MM.1S (cell line): ENCODE measurements around the gene PPP2R5E.

Experiments used
- DNase-seq: peaks from one replicate; pipeline ENCODE4 v3.0.0-alpha.2; 2015
- H2AFZ ChIP-seq: fragments of 300-600 bp; sonication (generic); 2 replicates; pipeline ENCODE4 v1.6.0; 2016; ENCODE audit warnings: antibody characterized with exemption, low read length
- H3F3A ChIP-seq: fragments of 300-600 bp; sonication (generic); 2 replicates; pipeline ENCODE4 v1.6.1; 2016; ENCODE audit warnings: mild to moderate bottlenecking, antibody characterized with exemption, low read length, moderate library complexity, mixed read lengths; ENCODE audit not compliant: insufficient read depth
- H3K27ac ChIP-seq: fragments of 300-600 bp; sonication (generic); 2 replicates; pipeline ENCODE4 v1.5.1; 2016; ENCODE audit warnings: mild to moderate bottlenecking, low read length
- H3K27me3 ChIP-seq: fragments of 300-600 bp; sonication (generic); replicated peaks from 2 replicates; pipeline ENCODE4 v1.6.0; 2016; ENCODE audit warnings: low read length; ENCODE audit not compliant: insufficient read depth
- H3K36me3 ChIP-seq: fragments of 300-600 bp; sonication (generic); replicated peaks from 2 replicates; pipeline ENCODE4 v1.6.1; 2016; ENCODE audit warnings: mild to moderate bottlenecking, low read length, mixed read lengths; ENCODE audit not compliant: insufficient read depth
- H3K4me1 ChIP-seq: fragments of 300-600 bp; sonication (generic); 2 replicates; pipeline ENCODE4 v1.6.1; 2016; ENCODE audit warnings: low read length, mixed read lengths
- H3K4me2 ChIP-seq: fragments of 300-600 bp; sonication (generic); 2 replicates; pipeline ENCODE4 v1.6.0; 2016; ENCODE audit warnings: low read depth, low read length
- H3K4me3 ChIP-seq: fragments of 300-600 bp; sonication (generic); 2 replicates; pipeline ENCODE4 v1.5.1; 2016; ENCODE audit warnings: low read length, mixed read lengths
- H3K79me2 ChIP-seq: fragments of 300-600 bp; sonication (generic); 2 replicates; pipeline ENCODE4 v1.6.1; 2016; ENCODE audit warnings: mixed run types, low read length, mixed read lengths
- H3K9ac ChIP-seq: fragments of 300-600 bp; sonication (generic); 2 replicates; pipeline ENCODE4 v1.6.1; 2016; ENCODE audit warnings: low read length, mixed read lengths
- H3K9me2 ChIP-seq: fragments of 300-600 bp; sonication (generic); replicated peaks from 2 replicates; pipeline ENCODE4 v1.6.1; 2016; ENCODE audit warnings: mild to moderate bottlenecking, low read length, mixed read lengths; ENCODE audit not compliant: insufficient read depth
- H3K9me3 ChIP-seq: fragments of 300-600 bp; sonication (generic); replicated peaks from 2 replicates; pipeline ENCODE4 v1.6.1; 2016; ENCODE audit warnings: mild to moderate bottlenecking, low read length, mixed read lengths; ENCODE audit not compliant: insufficient read depth
- H4K20me1 ChIP-seq: fragments of 300-600 bp; sonication (generic); 2 replicates; pipeline ENCODE4 v1.6.1; 2016; ENCODE audit warnings: mild to moderate bottlenecking, low read length, moderate library complexity, mixed read lengths; ENCODE audit not compliant: insufficient read depth
- EZH2 ChIP-seq: fragments of 300-600 bp; sonication (generic); optimal IDR thresholded peaks from 2 replicates; pipeline ENCODE3; 2017; ENCODE audit warnings: low read depth, mild to moderate bottlenecking, antibody characterized with exemption, low read length, mixed read lengths
- EZH2phosphoT487 ChIP-seq: fragments of 300-600 bp; sonication (generic); IDR thresholded peaks from 2 replicates; pipeline ENCODE4 v1.6.1; 2018; ENCODE audit warnings: antibody characterized with exemption, low read length
- TF ChIP-seq, protein P1 (sequence below): fragments of 300-600 bp; sonication (generic); IDR thresholded peaks from 2 replicates; pipeline ENCODE4 v1.5.1; 2016; ENCODE audit warnings: antibody characterized with exemption, low read length, mixed read lengths

PPP2R5E gene

DNA sequence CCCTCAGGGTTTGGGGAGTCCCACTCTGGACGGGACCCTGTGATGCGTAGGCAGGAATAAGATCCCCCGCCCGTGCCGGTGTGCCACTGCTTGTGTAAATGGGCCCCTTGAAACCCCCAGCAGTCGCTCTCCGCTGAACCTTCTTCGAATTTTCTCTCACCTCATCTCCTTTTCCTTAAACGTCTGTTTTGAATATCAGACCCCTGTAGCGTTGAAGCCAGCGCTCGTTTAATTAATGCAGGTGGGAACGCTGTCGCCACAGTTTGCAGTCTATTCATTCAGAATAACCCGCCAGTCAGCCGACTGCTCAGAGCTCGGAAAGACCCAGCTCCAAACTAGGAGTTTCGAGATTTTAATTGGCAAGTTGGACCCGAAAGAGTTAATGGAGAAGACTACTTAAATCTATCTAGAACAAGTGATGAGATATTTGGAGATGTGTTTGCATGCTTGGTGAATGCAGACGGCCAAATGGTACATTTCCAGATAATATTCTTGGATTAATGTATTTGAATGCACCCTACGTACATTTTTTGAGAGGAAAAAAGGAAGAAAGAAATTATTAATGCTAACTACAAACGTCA is 739 bp upstream of the PPP2R5E start:
- no peaks in the 10 kb centered on the region for H3K9me3 ChIP-seq
- peak overlapping the region; percentile 67 for H2AFZ ChIP-seq
- peaks cover 5% of the 10 kb centered on the region; the same call in 1 of the 2 replicates for H3K4me1 ChIP-seq
- TF ChIP-seq EZH2 = no peak
- TF ChIP-seq, protein P1, sequence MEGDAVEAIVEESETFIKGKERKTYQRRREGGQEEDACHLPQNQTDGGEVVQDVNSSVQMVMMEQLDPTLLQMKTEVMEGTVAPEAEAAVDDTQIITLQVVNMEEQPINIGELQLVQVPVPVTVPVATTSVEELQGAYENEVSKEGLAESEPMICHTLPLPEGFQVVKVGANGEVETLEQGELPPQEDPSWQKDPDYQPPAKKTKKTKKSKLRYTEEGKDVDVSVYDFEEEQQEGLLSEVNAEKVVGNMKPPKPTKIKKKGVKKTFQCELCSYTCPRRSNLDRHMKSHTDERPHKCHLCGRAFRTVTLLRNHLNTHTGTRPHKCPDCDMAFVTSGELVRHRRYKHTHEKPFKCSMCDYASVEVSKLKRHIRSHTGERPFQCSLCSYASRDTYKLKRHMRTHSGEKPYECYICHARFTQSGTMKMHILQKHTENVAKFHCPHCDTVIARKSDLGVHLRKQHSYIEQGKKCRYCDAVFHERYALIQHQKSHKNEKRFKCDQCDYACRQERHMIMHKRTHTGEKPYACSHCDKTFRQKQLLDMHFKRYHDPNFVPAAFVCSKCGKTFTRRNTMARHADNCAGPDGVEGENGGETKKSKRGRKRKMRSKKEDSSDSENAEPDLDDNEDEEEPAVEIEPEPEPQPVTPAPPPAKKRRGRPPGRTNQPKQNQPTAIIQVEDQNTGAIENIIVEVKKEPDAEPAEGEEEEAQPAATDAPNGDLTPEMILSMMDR = no peak
- no peak for TF ChIP-seq EZH2phosphoT487
- H3K27me3 ChIP-seq = no peaks in the 10 kb centered on the region
- no peaks in the 10 kb centered on the region for H3F3A ChIP-seq
- 0 out of 2 replicates have a peak overlapping the region, but pooled peaks have one; percentile 21 for H3K27ac ChIP-seq
- peaks cover 33% of the 10 kb centered on the region for H3K79me2 ChIP-seq
- no peak for DNase-seq
- peak overlapping the region; percentile 57 for H3K4me2 ChIP-seq
- no peaks in the 10 kb centered on the region for H3K36me3 ChIP-seq
- no peaks in the 10 kb centered on the region for H3K9me2 ChIP-seq
- H3K9ac ChIP-seq = peak overlapping the region; percentile 63
- H4K20me1 ChIP-seq = no peaks in the 10 kb centered on the region
- H3K4me3 ChIP-seq = peak overlapping the region; percentile 78

DNA sequence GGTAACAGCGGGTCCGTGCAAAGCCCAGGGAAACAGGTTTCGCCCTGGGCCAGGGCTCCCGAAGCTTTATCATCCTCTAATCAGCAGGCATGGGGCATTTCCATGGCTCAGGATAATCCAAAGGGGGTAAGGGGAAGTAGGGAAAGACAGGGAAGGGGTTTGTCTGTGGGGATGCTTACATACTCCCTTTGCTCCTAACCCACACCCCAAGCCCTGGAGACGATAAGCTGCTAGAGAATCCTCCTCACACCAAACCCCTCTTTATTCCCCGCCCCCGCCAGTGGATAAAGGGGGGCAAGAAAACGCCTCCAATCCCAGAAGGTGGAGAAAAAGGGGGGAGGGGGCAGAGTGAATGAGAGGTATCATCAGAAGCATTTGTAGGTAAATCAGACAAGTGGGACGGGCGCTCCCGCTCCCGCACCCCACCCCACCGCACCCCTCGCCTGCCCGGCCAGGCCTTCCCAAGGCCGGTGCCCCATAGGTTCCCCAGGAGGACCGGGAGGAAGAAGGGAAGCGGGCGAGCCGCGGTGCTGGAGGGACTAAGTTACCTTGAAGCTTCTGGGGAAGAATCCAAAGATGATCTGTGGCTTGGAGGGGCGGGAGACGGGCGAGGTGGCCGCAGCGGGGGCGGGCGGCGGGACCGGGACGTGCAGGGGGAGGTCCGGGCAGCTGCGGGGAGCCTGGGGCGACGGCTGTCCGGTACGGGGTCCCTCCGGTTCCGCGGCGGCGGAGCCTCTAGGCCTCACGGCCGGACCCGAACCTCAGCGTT is 762 bp downstream of the PPP2R5E start:
- H3K79me2 ChIP-seq = peaks cover 39% of the 10 kb centered on the region

DNA sequence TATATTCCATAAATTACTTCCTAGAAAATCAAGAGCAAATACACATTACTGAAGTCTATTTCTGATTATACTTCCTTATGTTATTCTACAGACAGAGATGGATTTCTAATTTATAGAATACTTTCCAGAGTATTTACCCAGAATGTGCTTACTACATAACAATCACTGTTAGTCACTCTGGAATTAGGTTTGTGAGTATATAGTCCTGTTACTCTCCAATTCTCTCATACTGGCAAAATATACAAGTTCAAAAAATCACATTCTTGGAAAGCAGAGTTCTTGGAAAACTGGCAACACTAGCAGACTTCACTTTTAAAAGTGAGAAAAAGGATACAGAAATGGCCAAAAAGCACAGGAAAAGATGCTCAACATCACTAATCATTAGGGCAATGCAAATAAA is 7.3 kb downstream of the PPP2R5E start:
- H3K4me1 ChIP-seq = no peaks in the 10 kb centered on the region
- no peak overlapping the region for H3K4me2 ChIP-seq
- H3K9me3 ChIP-seq = no peaks in the 10 kb centered on the region
- no peak for DNase-seq
- no peak overlapping the region for H3K9ac ChIP-seq
- no peaks in the 10 kb centered on the region for H4K20me1 ChIP-seq
- TF ChIP-seq EZH2 = no peak
- TF ChIP-seq EZH2phosphoT487 = no peak
- TF ChIP-seq, protein P1 = no peak
- no peak overlapping the region for H3K27ac ChIP-seq
- no peak overlapping the region for H2AFZ ChIP-seq
- H3K36me3 ChIP-seq = no peaks in the 10 kb centered on the region
- peaks cover 68% of the 10 kb centered on the region for H3K79me2 ChIP-seq
- H3K4me3 ChIP-seq = no peak overlapping the region
- H3F3A ChIP-seq = no peaks in the 10 kb centered on the region
- no peaks in the 10 kb centered on the region for H3K27me3 ChIP-seq
- H3K9me2 ChIP-seq = no peaks in the 10 kb centered on the region

More for the DNA sequence above, 762 bp downstream of the PPP2R5E start:
- Histone ChIP-seq H3K9me3 (no peaks in the 10 kb centered on the region), H3K27ac (peak overlapping the region; percentile 34; the same call in 1 of the 2 replicates), H3K9ac (peak overlapping the region; percentile 68), H3K4me3 (peak overlapping the region; percentile 72), H4K20me1 (no peaks in the 10 kb centered on the region), H3F3A (no peaks in the 10 kb centered on the region), H3K4me2 (peak overlapping the region; percentile 63), H3K9me2 (no peaks in the 10 kb centered on the region), H3K36me3 (no peaks in the 10 kb centered on the region), H3K27me3 (no peaks in the 10 kb centered on the region), H3K4me1 (peaks cover 5% of the 10 kb centered on the region; the same call in 1 of the 2 replicates), H2AFZ (peak overlapping the region; percentile 27; the same call in 1 of the 2 replicates)
- no peak for DNase-seq
- TF ChIP-seq EZH2phosphoT487 (no peak), EZH2 (no peak)
- TF ChIP-seq, protein P1 = no peak
